Right kidney (tissue), 1 donor: ENCODE measurements around the gene GORASP2.

Experiments
- DNase-seq: peaks from one replicate; pipeline ENCODE4 v3.0.0-alpha.2; 2016

GORASP2 gene

DNA sequence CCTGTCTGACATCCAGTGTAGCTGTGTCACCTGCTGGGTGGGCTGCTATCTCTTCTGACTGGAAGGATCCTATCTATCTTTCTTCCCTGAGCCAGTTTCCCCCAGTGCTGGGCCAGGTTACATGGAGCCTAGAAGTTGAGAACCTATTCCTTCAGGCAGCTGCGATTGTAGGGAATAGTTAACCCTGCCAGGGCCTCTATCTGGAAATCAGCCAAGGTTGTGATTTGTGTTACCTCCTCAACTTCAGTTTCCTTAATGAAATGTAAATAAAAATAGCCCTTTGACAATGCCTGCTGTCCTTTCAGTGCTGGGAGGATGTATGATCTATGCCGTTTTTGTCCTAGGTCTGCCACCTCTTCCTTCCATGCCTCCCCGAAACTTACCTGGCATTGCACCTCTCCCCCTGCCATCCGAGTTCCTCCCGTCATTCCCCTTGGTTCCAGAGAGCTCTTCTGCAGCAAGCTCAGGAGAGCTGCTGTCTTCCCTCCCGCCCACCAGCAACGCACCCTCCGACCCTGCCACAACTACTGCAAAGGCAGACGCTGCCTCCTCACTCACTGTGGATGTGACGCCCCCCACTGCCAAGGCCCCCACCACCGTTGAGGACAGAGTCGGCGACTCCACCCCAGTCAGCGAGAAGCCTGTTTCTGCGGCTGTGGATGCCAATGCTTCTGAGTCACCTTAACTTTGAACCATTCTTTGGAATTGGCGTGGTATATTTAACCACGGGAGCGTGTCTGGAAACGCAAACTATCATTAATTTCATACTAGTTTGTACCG lies 36.6 kb downstream of the GORASP2 start:
- DNase-seq, result no peak

DNA sequence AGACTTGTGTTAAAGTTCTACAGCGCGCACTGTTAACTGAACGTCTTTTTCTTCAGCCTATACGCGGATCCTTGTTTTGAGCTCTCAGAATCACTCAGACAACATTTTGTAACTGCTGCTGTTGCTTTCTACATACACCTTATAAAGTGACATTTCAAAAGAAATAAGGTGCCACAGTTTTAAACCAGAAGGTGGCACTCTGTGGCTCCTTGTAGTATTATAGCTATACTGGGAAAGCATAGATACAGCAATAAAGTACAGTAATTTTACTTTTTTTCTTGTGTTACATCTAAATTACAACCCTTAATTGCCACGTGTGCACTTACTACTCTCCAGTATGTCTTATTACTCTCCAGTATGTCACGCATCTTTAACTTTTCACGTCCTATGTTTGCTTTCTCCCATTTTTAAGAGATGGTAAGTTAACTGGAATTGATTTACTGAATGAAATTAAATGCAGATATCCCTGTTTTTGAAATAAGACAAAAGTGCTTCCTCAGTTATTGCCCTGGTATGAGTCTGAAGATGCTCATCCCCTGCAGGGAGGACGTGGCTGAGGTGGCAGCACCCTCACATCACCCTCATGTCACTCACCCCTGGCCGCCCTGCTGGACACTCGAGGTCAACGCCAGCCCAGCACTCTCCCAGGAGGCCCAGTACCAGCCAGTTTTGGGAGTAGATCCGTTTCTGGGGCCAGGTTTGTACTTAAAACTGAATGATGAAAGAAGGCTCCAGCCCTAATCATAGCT lies 37.8 kb downstream of the GORASP2 start:
- no peak for DNase-seq

DNA sequence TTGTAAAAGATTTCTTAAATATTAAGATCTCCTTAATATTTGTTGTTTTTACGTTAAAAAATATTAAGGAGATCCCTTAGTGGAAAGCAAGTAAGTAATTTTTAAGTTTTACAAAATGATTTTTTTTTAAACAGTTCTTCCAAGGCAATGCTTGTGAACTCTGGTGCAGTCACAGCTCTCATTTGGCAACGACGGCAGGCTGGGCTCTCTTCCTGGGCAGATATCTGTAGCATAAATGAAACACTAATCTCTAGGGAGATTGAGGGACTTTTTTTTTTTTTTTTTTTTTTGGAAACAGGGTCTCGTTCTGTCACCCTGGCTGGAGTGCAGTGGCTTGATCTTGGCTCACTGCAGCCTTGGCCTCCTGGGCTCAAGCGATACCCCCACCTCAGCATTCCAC lies 38.5 kb downstream of the GORASP2 start:
- no peak for DNase-seq

DNA sequence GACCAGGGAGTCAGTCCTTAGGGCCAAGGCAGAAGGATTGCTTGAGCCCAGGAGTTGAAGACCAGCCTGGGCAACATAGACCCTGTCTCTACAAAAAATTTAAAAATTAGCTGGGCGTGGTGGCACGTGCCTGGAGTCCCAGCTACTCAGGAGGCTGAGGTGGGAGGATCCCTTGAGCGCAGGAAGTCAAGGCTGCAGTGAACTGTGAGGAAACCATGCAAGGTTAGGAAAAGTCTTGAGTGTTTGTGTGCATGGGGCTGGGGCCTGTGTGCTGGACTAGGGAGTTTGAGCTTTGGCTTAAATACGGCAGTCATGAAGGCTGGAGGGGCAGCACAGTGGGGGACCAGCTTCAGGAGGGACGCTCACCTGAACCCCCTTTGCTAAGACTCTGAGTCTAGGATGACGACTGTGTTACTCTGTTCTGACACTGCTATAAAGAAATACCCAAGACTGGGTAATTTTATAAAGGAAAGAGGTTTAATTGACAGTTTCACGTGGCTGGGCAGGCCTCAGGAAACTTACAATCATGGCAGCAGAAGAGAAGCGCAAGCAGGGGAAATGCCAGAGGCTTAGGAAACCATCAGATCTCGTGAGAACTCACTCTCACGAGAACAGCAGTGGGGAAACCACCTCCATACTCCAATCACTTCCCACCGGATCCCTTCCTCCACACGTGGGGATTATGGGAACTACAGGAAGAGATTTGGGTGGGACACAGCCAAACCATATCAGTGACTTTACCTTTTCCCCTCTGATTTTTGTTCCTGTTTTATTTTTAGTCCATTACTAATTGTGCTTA lies 39.4 kb downstream of the GORASP2 start:
- no peak for DNase-seq

DNA sequence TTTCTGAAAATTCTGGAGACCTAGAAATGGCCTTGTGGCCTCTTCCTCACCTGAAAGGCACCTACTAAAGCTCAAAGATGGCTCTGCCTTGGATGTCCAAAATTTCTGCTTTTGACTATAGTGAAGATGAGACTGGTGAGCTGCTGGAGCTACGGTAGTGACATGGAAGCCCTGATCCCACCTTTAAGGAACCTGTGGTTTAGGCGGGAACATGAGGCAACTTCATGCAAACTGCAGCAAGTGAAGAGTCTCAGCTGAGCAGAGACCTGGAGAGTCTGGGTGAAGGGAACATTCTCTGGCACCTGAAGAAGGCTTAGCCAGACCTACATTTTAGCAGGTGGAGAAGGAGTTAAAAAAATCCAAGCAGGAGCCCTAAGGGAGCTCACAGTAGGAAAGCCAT lies 40.0 kb downstream of the GORASP2 start:
- no peak for DNase-seq

DNA sequence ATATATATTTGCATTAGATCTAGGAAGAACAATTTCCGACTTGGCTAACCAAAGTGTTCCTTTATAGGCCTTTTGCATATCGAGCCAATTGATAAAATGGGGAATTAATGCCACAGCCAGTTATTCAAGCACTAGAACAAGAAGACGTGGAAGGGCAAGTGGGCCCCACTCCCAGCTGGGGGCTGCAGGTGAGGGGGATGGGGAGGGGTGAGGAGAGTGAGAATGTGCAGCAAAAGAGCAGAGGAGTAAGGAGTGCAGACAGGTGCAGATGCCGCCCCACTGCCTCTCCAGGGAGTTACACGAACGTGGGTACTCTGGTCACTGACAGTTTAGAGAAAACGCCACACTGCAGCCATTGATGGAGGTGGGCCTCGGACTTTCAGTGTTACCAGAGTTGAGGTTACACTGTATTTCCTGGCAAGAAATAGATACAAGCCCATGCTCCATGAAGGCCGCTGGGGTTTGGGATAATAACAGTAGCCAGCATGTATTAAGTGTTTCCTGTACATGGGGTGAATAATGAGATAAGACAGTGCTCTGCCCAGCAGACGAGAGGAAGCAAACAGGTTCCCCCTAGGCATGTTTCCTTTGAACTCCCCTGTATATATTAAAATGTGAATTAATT lies 40.9 kb downstream of the GORASP2 start:
- DNase-seq, result no peak

DNA sequence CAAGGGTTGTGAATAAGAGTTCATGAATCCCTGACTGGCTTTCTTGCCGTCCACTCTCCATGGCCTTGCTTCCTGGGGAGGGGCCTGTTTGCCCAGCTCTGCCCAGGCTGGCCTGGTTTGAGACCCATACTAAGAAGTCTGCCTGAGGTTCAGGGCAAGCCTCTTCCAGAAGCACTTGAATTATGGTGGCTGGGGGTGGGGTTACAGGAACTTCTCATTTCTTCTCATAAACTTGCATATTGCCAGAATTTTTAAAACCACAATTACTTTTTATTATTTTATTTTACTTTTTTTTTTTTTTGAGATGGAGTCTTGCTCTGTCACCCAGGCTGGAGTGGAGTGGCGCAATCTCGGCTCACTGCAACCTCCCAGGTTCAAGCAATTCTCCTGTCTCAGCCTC lies 42.0 kb downstream of the GORASP2 start:
- DNase-seq, result no peak

DNA sequence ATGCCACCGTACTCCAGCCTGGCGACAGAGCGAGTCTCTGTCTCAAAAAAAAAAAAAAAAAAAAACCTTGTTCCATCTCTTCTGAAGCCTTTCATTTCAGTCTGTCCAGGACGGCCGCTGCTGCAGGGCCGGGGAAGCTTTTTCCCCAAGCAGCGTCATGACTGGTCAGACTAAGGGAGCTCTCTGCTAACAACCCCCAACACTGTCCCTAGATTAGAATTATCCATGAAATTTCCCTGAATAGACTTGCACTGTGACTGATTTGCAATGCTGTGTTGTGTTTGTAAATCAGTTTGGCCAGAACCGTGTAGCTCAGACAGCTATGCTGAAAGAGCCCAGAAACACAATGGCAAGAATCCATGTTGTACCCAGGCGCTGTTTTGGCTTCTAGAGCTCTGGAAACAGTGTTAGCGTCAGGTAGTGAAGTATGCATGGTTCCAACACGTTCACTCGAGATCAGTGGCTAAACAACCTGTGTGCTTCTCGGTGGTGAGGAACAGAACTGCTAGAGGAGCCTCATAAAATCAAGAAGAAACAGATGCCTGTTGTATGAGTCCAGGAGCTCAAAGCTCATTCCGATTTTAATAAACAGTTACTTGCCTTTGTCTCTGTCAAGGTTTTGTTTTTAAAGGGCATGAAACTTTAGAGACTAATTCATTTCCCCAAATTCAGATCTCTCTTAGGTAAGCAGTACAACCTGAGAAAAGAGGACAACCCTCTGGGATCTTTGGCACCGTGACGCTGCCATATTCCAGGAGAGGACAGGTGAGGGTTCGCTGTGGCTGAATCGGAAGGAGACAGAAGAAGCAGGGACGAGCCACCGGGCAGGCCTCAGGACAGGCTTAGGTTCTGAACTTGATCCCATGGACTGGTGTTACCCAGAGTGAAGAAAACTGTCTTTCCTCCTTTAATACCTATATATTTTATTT lies 43.5 kb downstream of the GORASP2 start:
- no peak for DNase-seq

DNA sequence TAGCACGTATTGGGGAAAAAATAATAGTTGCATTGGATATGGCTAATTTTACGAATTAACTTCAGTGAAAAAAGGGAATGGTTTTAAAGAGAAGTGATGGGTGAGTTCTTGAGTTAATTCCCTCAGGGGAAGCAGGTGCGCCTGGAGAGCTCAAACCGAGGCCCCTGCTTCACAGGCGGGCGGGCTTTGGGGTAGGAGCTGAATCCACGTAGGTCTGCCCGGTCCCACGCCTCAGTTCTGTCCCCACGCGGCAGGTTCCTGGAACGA lies 44.1 kb downstream of the GORASP2 start:
- DNase-seq, result no peak

DNA sequence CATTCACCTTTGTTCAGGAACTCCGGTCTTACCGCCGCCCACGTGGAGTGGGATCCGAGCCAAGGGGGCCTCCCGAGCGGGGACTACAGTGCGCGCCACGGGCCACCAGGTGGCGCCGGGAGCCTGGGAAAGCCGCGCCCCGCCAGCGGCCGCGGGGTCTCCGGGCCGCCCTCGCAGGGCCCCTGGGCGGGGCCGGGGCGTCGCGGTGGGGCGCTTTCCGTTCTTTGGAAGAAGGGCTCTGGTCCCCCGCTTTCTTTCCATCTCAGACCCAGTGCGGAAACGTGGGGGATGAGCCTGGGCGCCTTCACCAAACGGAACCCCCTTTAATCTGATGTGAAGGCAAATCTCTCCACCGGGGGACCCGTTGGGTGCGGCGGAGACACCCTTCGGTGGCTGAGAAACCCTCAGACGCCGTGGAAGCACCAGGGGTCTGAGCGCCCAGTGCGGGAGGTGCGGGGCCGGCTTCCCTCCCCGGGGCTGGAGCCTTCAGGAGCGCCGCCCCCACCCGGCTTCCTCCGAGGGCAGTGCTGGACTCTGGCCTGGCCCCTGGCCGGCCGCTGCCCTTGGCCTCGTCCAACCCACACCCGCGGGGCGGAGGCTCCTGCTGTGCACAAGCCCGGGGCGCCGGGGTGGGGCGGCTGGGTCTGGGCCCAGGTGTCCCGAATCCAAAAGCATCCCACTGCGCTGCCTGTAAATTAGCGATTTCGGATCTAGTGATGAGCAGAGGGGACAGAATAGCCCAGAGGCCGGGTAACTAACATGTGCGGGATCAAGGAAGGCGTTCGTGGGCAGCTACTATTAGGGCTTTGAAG lies 44.6 kb downstream of the GORASP2 start:
- peak; percentile 91 for DNase-seq

DNA sequence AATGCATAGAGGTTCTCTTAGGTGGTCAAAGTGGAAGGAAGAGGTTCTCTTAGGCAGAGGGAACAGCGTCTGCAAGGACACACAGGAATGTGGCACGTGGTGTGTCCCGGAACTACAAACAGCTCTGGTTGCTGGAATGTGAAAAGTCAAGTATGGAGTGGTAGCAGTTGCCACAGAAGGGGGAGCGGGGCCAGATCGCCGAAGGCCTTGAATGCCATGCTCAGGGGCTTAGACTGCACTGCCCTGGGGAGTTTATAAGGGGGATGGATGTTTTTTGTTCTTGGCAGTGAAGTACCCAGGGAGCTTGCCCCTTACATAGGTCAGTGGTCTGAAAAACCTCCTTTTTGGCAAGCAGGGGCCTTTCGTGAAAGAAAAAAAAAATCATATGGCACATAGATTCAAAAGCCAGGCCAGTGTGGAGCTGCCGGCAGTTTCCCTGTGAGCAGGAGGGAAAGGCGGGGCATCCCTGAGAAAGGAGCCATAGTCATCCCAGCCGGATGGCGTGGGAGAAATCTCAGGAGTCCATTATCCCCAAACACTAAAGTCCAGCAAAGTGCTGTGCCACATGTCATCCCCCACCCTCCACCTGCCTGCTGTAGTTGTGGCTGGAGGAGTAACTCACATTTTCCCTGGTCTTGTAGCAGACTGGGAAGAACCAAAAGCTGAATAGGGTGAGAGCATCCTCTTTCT lies 45.4 kb downstream of the GORASP2 start:
- DNase-seq, result no peak

DNA sequence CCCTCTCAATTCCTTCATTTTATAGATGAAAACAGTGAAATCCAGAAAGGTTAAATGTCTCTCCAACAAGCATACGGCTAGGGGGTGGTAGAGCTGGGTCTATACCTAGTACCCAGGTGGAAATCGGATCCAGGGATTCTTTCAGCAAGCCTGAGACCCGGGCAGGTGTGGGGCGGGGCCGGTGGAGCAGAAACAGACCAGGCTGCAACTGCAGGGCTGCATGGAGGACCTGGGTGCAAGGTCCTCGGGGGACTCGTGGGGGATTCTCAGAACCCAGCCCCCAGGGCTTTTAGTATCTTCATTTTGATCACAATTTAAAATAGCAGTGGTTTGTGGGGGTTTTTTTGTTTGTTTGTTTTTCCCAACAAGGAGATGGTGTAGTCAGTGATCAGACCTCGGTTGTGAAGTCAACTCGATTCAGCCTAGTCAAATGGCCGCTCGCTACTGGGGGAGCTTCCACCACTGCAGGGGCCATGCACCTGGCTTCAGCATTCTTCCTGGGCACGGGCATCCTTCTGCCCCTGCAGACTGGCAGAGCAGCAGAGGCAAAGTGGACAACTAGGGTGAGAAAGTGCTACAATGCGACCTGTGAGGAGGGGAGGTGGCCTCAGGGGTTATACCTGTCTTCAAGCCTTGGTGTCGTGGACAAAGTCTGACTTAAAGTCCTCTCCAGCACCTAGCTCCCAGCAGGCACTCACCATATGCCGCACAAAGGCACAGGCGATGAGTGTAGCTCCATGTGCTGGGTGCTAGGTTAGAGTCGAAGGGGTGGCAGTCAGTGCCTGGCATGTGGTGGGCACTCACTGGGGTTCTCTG lies 46.3 kb downstream of the GORASP2 start:
- DNase-seq, result no peak

DNA sequence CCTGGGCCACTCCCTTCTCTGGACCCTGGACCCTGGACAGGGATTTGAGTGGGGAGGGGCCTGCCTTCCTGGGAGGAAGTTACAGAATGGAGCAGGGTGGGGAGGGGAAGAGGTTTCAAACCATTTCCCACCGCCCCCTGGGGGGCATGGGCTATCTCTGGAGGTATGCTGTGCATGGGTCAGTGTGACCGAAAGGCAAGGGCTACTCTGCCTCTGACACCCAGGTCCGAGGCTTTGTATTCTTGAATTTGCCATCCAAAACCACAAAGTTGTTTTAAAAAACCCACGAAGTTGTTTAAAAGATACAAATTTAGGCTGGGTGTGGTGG lies 46.9 kb downstream of the GORASP2 start:
- DNase-seq, result no peak

DNA sequence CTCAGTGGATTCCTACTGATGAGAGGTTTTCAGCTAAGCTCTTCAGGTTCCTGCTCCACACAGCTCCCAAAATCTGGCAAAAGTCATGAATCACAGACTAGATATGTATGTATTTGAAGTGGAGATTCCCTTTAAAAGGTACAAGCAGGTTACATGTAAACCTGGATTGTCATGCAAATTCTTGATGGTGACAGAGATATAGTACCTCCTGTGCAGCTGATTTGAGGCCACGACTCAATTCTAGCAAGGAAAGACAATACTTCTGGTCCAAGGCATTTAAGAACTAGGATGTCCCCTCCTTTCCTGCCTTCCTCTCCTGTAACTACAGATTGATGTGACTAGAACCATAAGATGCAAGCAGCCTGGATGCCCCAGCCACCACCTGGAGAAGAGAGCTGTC lies 55.0 kb downstream of the GORASP2 start:
- no peak for DNase-seq

DNA sequence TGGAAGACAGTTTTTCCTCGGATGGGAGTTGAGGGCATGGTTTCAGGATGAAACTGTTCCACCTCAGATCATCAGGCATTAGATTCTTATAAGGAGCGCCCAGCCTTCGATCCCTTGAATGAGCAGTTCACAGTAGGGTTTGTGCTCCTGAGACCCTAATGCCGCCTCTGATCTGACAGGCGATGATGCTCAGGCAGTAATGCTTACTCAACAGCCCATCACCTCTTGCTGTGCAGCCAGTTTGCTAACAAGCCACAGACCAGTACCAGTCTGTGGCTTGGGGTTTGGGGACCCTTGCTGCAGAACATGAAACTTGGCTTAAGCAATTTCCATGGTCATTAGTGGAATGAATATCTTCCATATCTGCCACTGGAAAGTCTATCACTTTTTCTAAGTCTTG lies 56.4 kb downstream of the GORASP2 start:
- no peak for DNase-seq

DNA sequence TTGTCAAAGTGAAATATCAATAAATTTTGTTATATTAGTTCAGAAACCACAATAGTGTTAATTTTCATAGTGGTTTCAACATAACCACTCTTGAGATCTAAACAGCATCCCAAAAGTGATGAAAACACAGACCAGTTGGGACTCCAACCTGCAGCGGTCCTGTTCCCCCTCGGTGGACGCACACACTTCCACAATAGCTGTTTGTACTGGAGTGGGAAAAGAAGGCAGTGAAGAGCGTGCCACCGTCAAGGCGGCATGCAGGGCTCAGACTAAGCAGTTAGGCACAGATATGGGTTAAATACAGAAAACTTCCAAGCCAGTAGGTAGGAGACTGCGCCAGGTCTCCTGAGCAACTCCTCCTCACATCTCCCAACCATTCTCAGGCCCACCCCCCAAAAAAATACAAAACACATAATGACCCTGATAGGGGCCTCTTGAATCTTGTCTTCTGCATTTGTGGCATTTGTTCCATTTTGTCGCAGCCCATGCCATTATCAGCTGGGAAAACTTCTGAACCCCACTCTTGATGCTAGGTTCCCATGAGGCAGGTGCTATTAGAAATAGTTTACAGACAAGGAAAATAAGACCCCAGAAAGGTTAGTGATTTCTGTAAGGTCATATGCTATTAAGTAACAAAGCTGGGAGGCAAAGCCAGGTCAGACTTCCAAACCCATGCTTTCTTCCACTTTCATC lies 57.7 kb downstream of the GORASP2 start:
- DNase-seq, result no peak

DNA sequence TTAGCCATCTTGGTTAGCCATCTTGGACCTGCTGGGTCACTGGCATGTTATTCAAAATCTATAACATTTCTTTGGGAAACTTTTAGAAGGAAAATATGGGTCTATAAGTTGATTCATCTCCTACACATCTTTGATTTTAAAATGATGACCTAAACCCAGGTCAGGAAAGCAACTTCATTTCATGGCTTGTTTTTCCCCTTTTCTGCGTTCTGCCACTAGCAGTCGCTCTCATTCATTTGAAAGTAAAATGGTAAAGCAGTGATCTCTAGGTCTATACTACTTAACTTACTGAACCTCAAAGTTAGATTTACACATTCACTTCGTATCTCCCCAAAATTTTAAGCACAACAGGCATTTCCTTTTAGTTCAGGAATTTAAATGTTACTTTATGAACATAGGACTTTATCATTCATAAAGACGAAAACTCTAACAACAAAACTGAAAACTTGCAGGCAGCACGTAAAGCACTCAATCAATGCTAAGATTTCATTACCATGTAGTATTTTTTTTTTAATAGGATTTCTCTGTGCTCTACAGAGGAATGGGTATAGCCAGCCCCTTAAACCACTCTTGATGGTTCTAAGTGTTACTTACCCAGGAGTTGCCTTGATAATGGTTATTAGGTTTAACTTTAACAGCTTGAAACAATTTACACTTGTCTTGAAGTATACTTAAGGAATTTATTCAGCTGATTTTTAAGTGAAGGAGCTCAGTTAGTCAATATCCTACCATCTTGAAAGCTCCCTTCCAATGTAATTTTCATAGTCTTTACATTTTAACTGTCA lies 62.5 kb downstream of the GORASP2 start:
- no peak for DNase-seq

DNA sequence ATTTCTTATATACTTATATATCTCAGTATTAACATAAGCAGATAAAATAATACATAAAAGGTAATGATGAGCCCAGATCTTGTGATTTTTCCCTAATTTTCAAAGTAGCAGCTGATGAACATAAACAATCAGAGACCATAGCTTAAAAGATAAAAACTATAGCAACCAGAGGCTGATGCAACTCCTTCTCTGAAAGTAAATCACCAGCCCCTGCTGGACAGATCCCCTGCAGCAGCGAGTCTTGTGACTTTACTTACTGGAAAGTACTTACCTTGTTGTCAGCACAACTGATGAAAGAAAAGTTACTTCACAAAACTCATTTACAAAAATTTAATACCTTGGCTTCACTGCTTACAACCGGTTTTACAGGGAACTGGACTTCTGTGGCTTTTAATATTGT lies 67.3 kb downstream of the GORASP2 start:
- no peak for DNase-seq
